HG03439 (cell line): ENCODE data around the gene C9orf43.
"Not testable (repeated sequence)": the region's sequence is repeated elsewhere in the genome, so short reads cannot be mapped to it uniquely, and the experiment has no call there.

Source experiments
- ATAC-seq: cut with Tn5 transposase; IDR thresholded peaks from one replicate; pipeline ENCODE4 v1.9.1; 2021; ENCODE audit warnings: mild to moderate bottlenecking, moderate library complexity; ENCODE audit not compliant: unreplicated experiment

C9orf43 gene

GRCh38 chr9:113410207-113410864 lies at the start of gene C9orf43, which contains the start of gene POLE3:
TSS of gene C9orf43 (plus strand) at chr9:113410747. CDS start at chr9:113413494, 2,747 bp downstream.
TSS of gene POLE3 (minus strand) at chr9:113410675. CDS start at chr9:113410293, 382 bp downstream.
- peak; percentile 92 for ATAC-seq

- no peak for ATAC-seq
Measured at GRCh38 chr9:113361304-113362018, 49.1 kb upstream of the C9orf43 start.

GRCh38 chr9:113363336-113363735 lies 47.2 kb upstream of the C9orf43 start:
- ATAC-seq = no peak

GRCh38 chr9:113364951-113365350 lies 45.6 kb upstream of the C9orf43 start:
- ATAC-seq = no peak

- not testable (repeated sequence) for ATAC-seq
Measured at GRCh38 chr9:113365652-113366051, 44.9 kb upstream of the C9orf43 start.

- ATAC-seq = no peak
Measured at GRCh38 chr9:113368348-113368981, 42.1 kb upstream of the C9orf43 start.

- no peak for ATAC-seq
Measured at GRCh38 chr9:113368982-113369854, 41.3 kb upstream of the C9orf43 start.

- ATAC-seq = no peak
Measured at GRCh38 chr9:113369855-113370140, 40.7 kb upstream of the C9orf43 start.

GRCh38 chr9:113370806-113371325 lies 39.7 kb upstream of the C9orf43 start:
- no peak for ATAC-seq

GRCh38 chr9:113372059-113372458 lies 38.5 kb upstream of the C9orf43 start:
- no peak for ATAC-seq

- no peak for ATAC-seq
Measured at GRCh38 chr9:113373256-113373655, 37.3 kb upstream of the C9orf43 start.

GRCh38 chr9:113373676-113374392 lies 36.7 kb upstream of the C9orf43 start:
- no peak for ATAC-seq

- no peak for ATAC-seq
Measured at GRCh38 chr9:113375057-113376023, 35.2 kb upstream of the C9orf43 start.

- ATAC-seq = peak; percentile 68
Measured at GRCh38 chr9:113376634-113377567, 33.6 kb upstream of the C9orf43 start, which contains the start of gene HDHD3. TSS of gene HDHD3 (minus strand) at chr9:113376986. CDS start at chr9:113374354, 2,632 bp downstream.

GRCh38 chr9:113379094-113379828 lies 31.3 kb upstream of the C9orf43 start:
- ATAC-seq = not testable (repeated sequence)

GRCh38 chr9:113379829-113380210 lies 30.7 kb upstream of the C9orf43 start:
- not testable (repeated sequence) for ATAC-seq

GRCh38 chr9:113380869-113381378 lies 29.6 kb upstream of the C9orf43 start:
- ATAC-seq = peak; percentile 52
